Esophagus muscularis mucosa (tissue), 4 donors: ENCODE measurements around the gene POLD1. TPM values are rescaled to one million over a fixed set of nuclear protein-coding genes. Genes with fewer than 3 reads are reported as not detected.
"Not testable (repeated sequence)": the region's sequence is repeated elsewhere in the genome, so short reads cannot be mapped to it uniquely, and the experiment has no call there.

Experiments used
- DNase-seq: peaks from one replicate; pipeline ENCODE4 v3.0.0-alpha.2; 2017; ENCODE audit errors: extremely low spot score
- H3K27ac ChIP-seq, 4 donors: fragments of 200-600 bp; sonication (generic); replicated peaks in 1 of 4; 1 replicate in 3 of 4; 2 replicates in 1 of 4; pipeline ENCODE4 v1.5.1; 2016 to 2019; ENCODE audit warnings: mild to moderate bottlenecking in 1 of 4
- H3K27me3 ChIP-seq, 4 donors: fragments of 200-600 bp; sonication (generic); one replicate each; pipeline versions ENCODE4 v1.5.1 to v1.6.0; 2016 to 2019
- H3K36me3 ChIP-seq, 4 donors: fragments of 200-600 bp; sonication (generic); one replicate each; pipeline ENCODE4 v1.5.1; 2016 to 2019
- H3K4me1 ChIP-seq, 4 donors: fragments of 200-600 bp; sonication (generic); one replicate each; pipeline ENCODE4 v1.5.1; 2016 to 2019
- H3K4me3 ChIP-seq, 4 donors: fragments of 200-600 bp; sonication (generic); 1 replicate in 2 of 4; 2 replicates in 2 of 4; pipeline ENCODE4 v1.5.1; 2016 to 2019; ENCODE audit warnings: mild to moderate bottlenecking in 4 of 4, moderate library complexity in 1 of 4
- H3K9me3 ChIP-seq, 4 donors: fragments of 200-600 bp; sonication (generic); 1 replicate in 3 of 4; 2 replicates in 1 of 4; pipeline ENCODE4 v1.5.1; 2016 to 2019
- CTCF ChIP-seq, 3 experiments: fragments of 200-600 bp in 2 of 3; fragments of 450-650 bp in 1 of 3; sonication (generic) in 2 of 3; IDR thresholded peaks; one replicate each; pipeline ENCODE4 v1.5.1; 2017 to 2019; ENCODE audit warnings: antibody characterized with exemption in 3 of 3, mild to moderate bottlenecking in 2 of 3, moderate library complexity in 1 of 3
- EP300 ChIP-seq: sonication (generic); formaldehyde crosslinking; IDR thresholded peaks from one replicate; pipeline ENCODE4 v1.6.1; 2017; ENCODE audit warnings: antibody characterized with exemption
- POLR2A ChIP-seq: fragments of 450-650 bp; IDR thresholded peaks from one replicate; pipeline ENCODE4 v1.6.1; 2017; ENCODE audit warnings: antibody characterized with exemption, moderate library complexity, mild to moderate bottlenecking, low read depth
- POLR2AphosphoS5 ChIP-seq, 2 donors: sonication (generic); formaldehyde crosslinking; IDR thresholded peaks; one replicate each; pipeline ENCODE4 v1.6.1; 2017; ENCODE audit warnings: antibody characterized with exemption in 2 of 2
- WGBS: methylation state at CpG from one replicate; pipeline ENCODE4 v1.1.5; 2018; 5-methylcytosine and 5-hydroxymethylcytosine counted together
- intact Hi-C: fragments of 100-400 bp; cut with DNase I; formaldehyde crosslinking; loops from one replicate; pipeline ENCODE4 v1.15.1; 2023
- total RNA-seq, 4 donors: library from RNA; depleted of rRNA; stranded (reverse); fragments of >200 nt; gene quantifications; one replicate each; pipeline versions ENCODE4 v1.1.0 to v1.2.1, GENCODE V29; 2016

The POLD1 gene
- total RNA-seq, 4 donors from 2014 or later, result 8.8 to 18.0 (median 11.6) TPM

DNA sequence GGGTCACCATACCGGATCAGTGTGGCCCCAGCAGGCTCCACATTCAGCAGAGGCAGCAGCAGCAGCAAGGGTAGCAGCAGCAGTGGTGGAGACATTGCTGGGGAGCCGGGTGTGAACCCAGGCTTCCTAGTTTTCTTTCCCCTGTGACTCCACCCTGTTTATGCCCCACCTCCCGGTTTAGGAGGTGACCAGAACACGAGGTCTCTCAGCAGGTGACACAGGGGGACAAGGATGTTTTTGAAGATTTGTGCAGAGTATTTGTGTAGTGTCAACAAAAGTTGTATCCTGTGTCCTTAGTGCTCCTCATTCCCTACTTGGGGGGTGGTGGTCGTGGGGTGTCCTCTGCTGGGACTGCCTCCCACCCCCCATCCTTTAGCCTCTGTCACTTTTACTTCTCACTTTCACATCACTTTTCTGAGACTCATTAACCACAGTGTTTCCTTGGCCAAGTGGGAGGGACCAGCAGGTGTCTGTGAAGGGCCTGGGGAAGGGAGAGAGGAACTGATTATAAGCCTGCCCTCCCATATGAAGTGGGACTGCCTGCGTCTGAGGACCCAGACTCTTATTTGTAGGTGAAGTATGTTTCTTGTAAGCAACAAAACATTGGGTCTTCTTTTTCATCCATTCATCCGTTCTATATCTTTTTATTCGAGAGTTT, 39.4 kb upstream of the POLD1 start:
- H3K27me3 ChIP-seq, result no peaks in the 10 kb centered on the region
- H3K36me3 ChIP-seq, result no peaks in the 10 kb centered on the region
- no peak for DNase-seq
- peaks cover 0 to 14% (median 10%) of the 10 kb centered on the region in 4 donors for H3K9me3 ChIP-seq
- no peak overlapping the region for H3K27ac ChIP-seq
- no peaks in the 10 kb centered on the region for H3K4me1 ChIP-seq
- WGBS, result 69% methylated on average over 8 of the region's 8 CpGs
- no peak for TF ChIP-seq POLR2AphosphoS5 (IDR thresholded peaks at IDR 0.05)
- TF ChIP-seq POLR2A, result no peak
- TF ChIP-seq CTCF (IDR thresholded peaks at IDR 0.05), result no peak
- TF ChIP-seq EP300, result no peak
- H3K4me3 ChIP-seq, result no peak overlapping the region
- intact Hi-C loops, result no loop called here

GRCh38 chr19:50347089-50347581, 37.0 kb upstream of the POLD1 start:
- H3K36me3 ChIP-seq, DNase-seq, H3K27me3 ChIP-seq, H3K4me1 ChIP-seq, intact Hi-C loops, H3K4me3 ChIP-seq, H3K27ac ChIP-seq: not testable (repeated sequence)
- 71% methylated on average over 8 of the region's 8 CpGs for WGBS
- peaks cover 0 to 14% (median 10%) of the 10 kb centered on the region in 4 donors for H3K9me3 ChIP-seq

GRCh38 chr19:50349277-50350057, 34.7 kb upstream of the POLD1 start:
- Histone ChIP-seq H3K4me1 (no peaks in the 10 kb centered on the region), H3K4me3 (no peak overlapping the region), H3K9me3 (peaks cover 0 to 11% (median 9%) of the 10 kb centered on the region in 4 donors), H3K27me3 (peaks cover 0 to 4% (median 0%) of the 10 kb centered on the region in 4 donors), H3K36me3 (no peaks in the 10 kb centered on the region), H3K27ac (no peak overlapping the region)
- intact Hi-C loops, result no loop called here
- TF ChIP-seq EP300, result no peak
- 71% methylated on average over 19 of the region's 22 CpGs for WGBS
- DNase-seq, result no peak

GRCh38 chr19:50352242-50352641, 31.9 kb upstream of the POLD1 start:
- intact Hi-C loops, result no loop called here
- H3K9me3 ChIP-seq, result no peaks in the 10 kb centered on the region
- WGBS, result 58% methylated on average over 4 of the region's 4 CpGs

DNA sequence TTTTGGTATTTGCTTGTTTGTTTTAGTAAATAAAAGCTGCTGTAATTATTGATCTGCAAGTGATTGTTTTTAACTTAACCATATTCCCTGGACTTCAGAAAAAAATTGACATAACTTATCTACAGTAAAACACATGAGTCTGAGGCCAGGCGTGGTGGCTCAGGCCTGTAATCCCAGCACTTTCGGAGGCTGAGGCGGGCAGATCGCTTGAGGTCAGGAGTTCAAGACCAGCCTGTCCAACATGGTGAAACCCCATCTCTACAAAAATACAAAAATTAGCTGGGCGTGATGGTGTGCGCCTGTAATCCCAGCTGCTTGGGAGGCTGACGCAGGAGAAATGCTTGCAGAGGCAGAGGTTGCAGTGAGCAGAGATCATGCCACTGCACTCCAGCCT, 30.7 kb upstream of the POLD1 start:
- H3K4me3 ChIP-seq, intact Hi-C loops, DNase-seq, H3K27ac ChIP-seq, H3K9me3 ChIP-seq, H3K27me3 ChIP-seq, H3K36me3 ChIP-seq: not testable (repeated sequence)
- H3K4me1 ChIP-seq, result peaks cover 3 to 14% (median 12%) of the 10 kb centered on the region in 4 donors
- 92% methylated on average over 7 of the region's 7 CpGs for WGBS

More at GRCh38 chr19:50352242-50352641, 31.9 kb upstream of the POLD1 start:
- DNase-seq, result no peak
- Histone ChIP-seq H3K4me1 (peaks cover 0 to 2% (median 1%) of the 10 kb centered on the region in 4 donors), H3K27ac (no peak overlapping the region), H3K27me3 (peaks cover 0 to 4% (median 0%) of the 10 kb centered on the region in 4 donors), H3K36me3 (no peaks in the 10 kb centered on the region), H3K4me3 (no peak overlapping the region)
- no peak for TF ChIP-seq POLR2AphosphoS5 (IDR thresholded peaks at IDR 0.05)
- TF ChIP-seq CTCF (IDR thresholded peaks at IDR 0.05), result no peak
- no peak for TF ChIP-seq POLR2A
- TF ChIP-seq EP300, result no peak

GRCh38 chr19:50356691-50357177, 27.4 kb upstream of the POLD1 start:
- no peak for TF ChIP-seq POLR2AphosphoS5 (IDR thresholded peaks at IDR 0.05)
- TF ChIP-seq EP300, result no peak
- TF ChIP-seq CTCF (IDR thresholded peaks at IDR 0.05), result no peak
- no peak for TF ChIP-seq POLR2A
- Histone ChIP-seq H3K36me3 (no peaks in the 10 kb centered on the region), H3K9me3 (no peaks in the 10 kb centered on the region), H3K4me1 (peaks cover 3 to 17% (median 15%) of the 10 kb centered on the region in 4 donors), H3K27me3 (no peaks in the 10 kb centered on the region), H3K4me3 (peak overlapping the region in 3 of 4 donors; percentile 44 to 53 (median 52)), H3K27ac (peak overlapping the region; percentile 75 to 87 (median 86))
- 37% methylated on average over 13 of the region's 13 CpGs for WGBS
- intact Hi-C loops, result loop anchor here (5.0 kb wide), 1 partner anchor 426 kb away; no protein-coding TSS in a partner anchor
- DNase-seq, result no peak
